ENCODE data around the gene EML3.
"Not testable (repeated sequence)": the region's sequence is repeated elsewhere in the genome, so short reads cannot be mapped to it uniquely, and the experiment has no call there.

EML3 gene

GRCh38 chr11:62599069-62599696, 13.4 kb downstream of the EML3 start:
- peak; percentile 79 for ATAC-seq

GRCh38 chr11:62595124-62595523, 17.5 kb downstream of the EML3 start:
- no peak for ATAC-seq

- ATAC-seq, result no peak
These were observed 19.0 kb downstream of the EML3 start for GRCh38 chr11:62593434-62594044.

GRCh38 chr11:62592989-62593421, 19.6 kb downstream of the EML3 start:
- ATAC-seq, result no peak

GRCh38 chr11:62592146-62592815, 20.3 kb downstream of the EML3 start:
- no peak for ATAC-seq

GRCh38 chr11:62591448-62592145, 21.0 kb downstream of the EML3 start, which contains the start of gene TUT1:
TSS of gene TUT1 (minus strand) at chr11:62591523. CDS start at chr11:62591485, 38 bp downstream.
- peak; percentile 93 to 94 for ATAC-seq

- ATAC-seq, result no peak
These were observed 23.5 kb downstream of the EML3 start for GRCh38 chr11:62588966-62589637.

GRCh38 chr11:62585356-62585755, 27.2 kb downstream of the EML3 start:
- not testable (repeated sequence) for ATAC-seq

GRCh38 chr11:62581735-62582134, 30.8 kb downstream of the EML3 start:
- ATAC-seq, result not testable (repeated sequence)

- no peak for ATAC-seq
These were observed 31.4 kb downstream of the EML3 start for GRCh38 chr11:62580959-62581715.

- no peak for ATAC-seq
These were observed 33.3 kb downstream of the EML3 start for GRCh38 chr11:62579252-62579651.

- ATAC-seq, result no peak
These were observed 34.0 kb downstream of the EML3 start for GRCh38 chr11:62578541-62578940.

- no peak for ATAC-seq
These were observed 35.4 kb downstream of the EML3 start for GRCh38 chr11:62577046-62577714.

- no peak for ATAC-seq
These were observed 36.7 kb downstream of the EML3 start for GRCh38 chr11:62575837-62576236.

GRCh38 chr11:62575156-62575555, 37.4 kb downstream of the EML3 start:
- ATAC-seq, result no peak

GRCh38 chr11:62574363-62575071, 38.1 kb downstream of the EML3 start:
- peak; percentile 5 to 14 for ATAC-seq

GRCh38 chr11:62573592-62574362, 38.8 kb downstream of the EML3 start, which contains the start of gene EEF1G:
TSS of gene EEF1G (minus strand) at chr11:62573891. CDS start at chr11:62573842, 49 bp downstream.
- ATAC-seq, result peak; percentile 91 to 94

GRCh38 chr11:62573006-62573591, 39.5 kb downstream of the EML3 start:
- ATAC-seq, result no peak

- ATAC-seq, result no peak
These were observed 40.1 kb downstream of the EML3 start for GRCh38 chr11:62572431-62572830.
